ENCODE results near the gene TRABD2B.

Gene TRABD2B

GRCh38 chr1:47788761-47789160 is 208.4 kb downstream of the TRABD2B start:
- FAIRE-seq: no peak

GRCh38 chr1:47787560-47787959 is 209.6 kb downstream of the TRABD2B start:
- FAIRE-seq: no peak

GRCh38 chr1:47786316-47786715 is 210.9 kb downstream of the TRABD2B start:
- FAIRE-seq: no peak

- FAIRE-seq: no peak
Measured at GRCh38 chr1:47785561-47786271, 211.5 kb downstream of the TRABD2B start.

GRCh38 chr1:47785118-47785517 is 212.1 kb downstream of the TRABD2B start:
- no peak for FAIRE-seq

- FAIRE-seq: no peak
Measured at GRCh38 chr1:47784497-47784822, 212.7 kb downstream of the TRABD2B start.

- no peak for FAIRE-seq
Measured at GRCh38 chr1:47783638-47784496, 213.3 kb downstream of the TRABD2B start.

GRCh38 chr1:47782414-47783166 is 214.6 kb downstream of the TRABD2B start:
- FAIRE-seq: no peak

GRCh38 chr1:47781171-47781959 is 215.8 kb downstream of the TRABD2B start:
- no peak for FAIRE-seq

GRCh38 chr1:47780469-47780995 is 216.7 kb downstream of the TRABD2B start:
- no peak for FAIRE-seq

- FAIRE-seq: no peak
Measured at GRCh38 chr1:47779613-47780012, 217.6 kb downstream of the TRABD2B start.

GRCh38 chr1:47778280-47778679 is 218.9 kb downstream of the TRABD2B start:
- FAIRE-seq: no peak

GRCh38 chr1:47777322-47777721 is 219.9 kb downstream of the TRABD2B start:
- no peak for FAIRE-seq

- no peak for FAIRE-seq
Measured at GRCh38 chr1:47776667-47777131, 220.5 kb downstream of the TRABD2B start.

- no peak for FAIRE-seq
Measured at GRCh38 chr1:47774986-47775834, 222.0 kb downstream of the TRABD2B start.

- FAIRE-seq: no peak
Measured at GRCh38 chr1:47772960-47773682, 224.1 kb downstream of the TRABD2B start.

GRCh38 chr1:47772281-47772680 is 224.9 kb downstream of the TRABD2B start:
- FAIRE-seq: no peak

- FAIRE-seq: no peak
Measured at GRCh38 chr1:47771751-47772150, 225.4 kb downstream of the TRABD2B start.

GRCh38 chr1:47769983-47770382 is 227.2 kb downstream of the TRABD2B start:
- FAIRE-seq: no peak

GRCh38 chr1:47769295-47769694 is 227.9 kb downstream of the TRABD2B start:
- no peak for FAIRE-seq

- no peak for FAIRE-seq
Measured at GRCh38 chr1:47767741-47768100, 229.5 kb downstream of the TRABD2B start.
